ENCODE data around the gene DCST2. TPM values are rescaled to one million over a fixed set of nuclear protein-coding genes. Genes with fewer than 3 reads are reported as not detected.

The DCST2 gene
- total and polyA plus RNA-seq, 2 of the 8 experiments (the other 6 are each of a cell fraction or from before 2014, with no cell fraction given), result 0.43 to 2.1 TPM

DNA sequence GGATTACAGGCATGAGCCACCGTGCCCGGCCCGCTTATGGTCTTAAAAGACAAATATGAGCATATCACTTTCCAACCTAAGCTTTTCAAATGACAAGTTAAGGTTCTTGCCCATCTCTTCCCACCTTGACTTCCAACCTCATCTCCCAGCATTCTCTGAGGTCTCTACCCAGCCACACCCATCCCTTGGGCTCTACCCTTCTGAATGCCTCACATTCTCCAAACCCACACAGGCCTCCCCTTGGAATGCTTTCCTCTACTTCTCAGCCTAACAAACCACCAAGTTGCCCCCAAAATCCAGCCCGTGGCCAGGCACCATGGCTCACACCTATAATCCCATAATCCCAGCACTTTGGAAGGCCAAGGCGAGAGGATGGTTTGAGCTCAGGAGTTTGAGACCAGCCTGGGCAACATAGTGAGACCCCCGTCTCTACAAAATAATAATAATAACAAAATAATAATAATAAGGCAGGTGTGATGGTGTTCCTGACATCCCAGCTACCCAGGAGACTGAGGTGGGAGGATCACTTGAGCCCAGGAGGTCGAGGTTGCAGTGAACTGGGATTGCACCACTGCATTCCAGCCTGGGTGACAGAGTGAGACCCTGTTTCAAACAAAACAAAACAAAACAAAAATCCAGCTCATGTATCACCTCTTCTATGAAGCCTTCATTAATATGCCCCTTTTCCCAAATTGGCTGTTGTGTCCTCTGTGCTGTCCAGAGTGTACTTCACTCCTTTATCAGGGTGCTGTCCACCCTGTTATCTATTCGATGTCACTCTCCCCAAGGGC is 11.2 kb downstream of the DCST2 start (continued):
- no peak for TF ChIP-seq KDM1A (IDR thresholded peaks at IDR 0.05; ENCODE audit: borderline replicate concordance, low read length)
- TF ChIP-seq BACH1 (IDR thresholded peaks at IDR 0.05; ENCODE audit: low read length), result no peak
- TF ChIP-seq YY1 (IDR thresholded peaks at IDR 0.05; ENCODE audit: low read depth, low read length), result no peak

Measured in H1 (cell line).